ENCODE results near the gene ARHGEF1.

Gene ARHGEF1

GRCh38 chr19:41851456-41851855 is 31.5 kb upstream of the ARHGEF1 start:
- H3K27me3 Mint-ChIP-seq = peaks cover 25% of the 10 kb centered on the region

GRCh38 chr19:41853344-41853743 is 29.6 kb upstream of the ARHGEF1 start:
- no peak overlapping the region for H3K4me3 Mint-ChIP-seq
- H3K4me1 Mint-ChIP-seq = no peaks in the 10 kb centered on the region
- no peaks in the 10 kb centered on the region for H3K9me3 Mint-ChIP-seq
- H3K27me3 Mint-ChIP-seq = peaks cover 25% of the 10 kb centered on the region
- H3K27ac Mint-ChIP-seq (ENCODE audit: low read depth) = no peak overlapping the region
- no peak for DNase-seq (ENCODE audit: low spot score in 2 of 2)
- no peak for ATAC-seq (replicated peaks; ENCODE audit: extremely low read depth, poor library complexity, severe bottlenecking)
- peaks cover 3% of the 10 kb centered on the region for H3K36me3 Mint-ChIP-seq (ENCODE audit: insufficient read depth)

More at GRCh38 chr19:41851456-41851855, 31.5 kb upstream of the ARHGEF1 start:
- ATAC-seq (replicated peaks; ENCODE audit: extremely low read depth, poor library complexity, severe bottlenecking) = no peak
- no peaks in the 10 kb centered on the region for H3K9me3 Mint-ChIP-seq
- peaks cover 1% of the 10 kb centered on the region for H3K36me3 Mint-ChIP-seq (ENCODE audit: insufficient read depth)
- H3K4me3 Mint-ChIP-seq = no peak overlapping the region
- no peak overlapping the region for H3K27ac Mint-ChIP-seq (ENCODE audit: low read depth)
- no peaks in the 10 kb centered on the region for H3K4me1 Mint-ChIP-seq
- DNase-seq (ENCODE audit: low spot score in 2 of 2) = no peak

GRCh38 chr19:41853768-41854167 is 29.2 kb upstream of the ARHGEF1 start:
- Mint-ChIP-seq H3K27me3 (peaks cover 25% of the 10 kb centered on the region), H3K9me3 (no peaks in the 10 kb centered on the region), H3K27ac (ENCODE audit: low read depth) (no peak overlapping the region), H3K4me1 (no peaks in the 10 kb centered on the region), H3K36me3 (ENCODE audit: insufficient read depth) (peaks cover 3% of the 10 kb centered on the region), H3K4me3 (no peak overlapping the region)
- DNase-seq (ENCODE audit: low spot score in 2 of 2) = no peak
- ATAC-seq (replicated peaks; ENCODE audit: extremely low read depth, poor library complexity, severe bottlenecking) = no peak

- peaks cover 7% of the 10 kb centered on the region for H3K27me3 Mint-ChIP-seq
- peak overlapping the region; percentile 81 for H3K4me3 Mint-ChIP-seq
- peaks cover 38% of the 10 kb centered on the region for H3K4me1 Mint-ChIP-seq
- ATAC-seq (replicated peaks; ENCODE audit: extremely low read depth, poor library complexity, severe bottlenecking) (no peak), DNase-seq (ENCODE audit: low spot score in 2 of 2) (no peak)
- H3K36me3 Mint-ChIP-seq (ENCODE audit: insufficient read depth) = peaks cover 39% of the 10 kb centered on the region
- peak overlapping the region; percentile 90 for H3K27ac Mint-ChIP-seq (ENCODE audit: low read depth)
- H3K9me3 Mint-ChIP-seq = no peaks in the 10 kb centered on the region
Observed at GRCh38 chr19:41859213-41859617, 23.8 kb upstream of the ARHGEF1 start.

GRCh38 chr19:41859618-41860418 is 23.2 kb upstream of the ARHGEF1 start, which contains the start of gene RPS19:
TSS of gene RPS19 (plus strand) at chr19:41860255. CDS start at chr19:41860775, 520 bp downstream.
- peak within 1 kb of the TSS; percentile 81 for H3K4me3 Mint-ChIP-seq
- peaks cover 45% of the 10 kb centered on the region for H3K36me3 Mint-ChIP-seq (ENCODE audit: insufficient read depth)
- ATAC-seq (replicated peaks; ENCODE audit: extremely low read depth, poor library complexity, severe bottlenecking) (peak; percentile 84), DNase-seq (ENCODE audit: low spot score in 2 of 2) (peak; percentile 98 to 99)
- H3K27me3 Mint-ChIP-seq = peaks cover 4% of the 10 kb centered on the region
- H3K4me1 Mint-ChIP-seq = peaks cover 42% of the 10 kb centered on the region
- H3K27ac Mint-ChIP-seq (ENCODE audit: low read depth) = peak within 1 kb of the TSS; percentile 90
- H3K9me3 Mint-ChIP-seq = no peaks in the 10 kb centered on the region

- Mint-ChIP-seq H3K27ac (ENCODE audit: low read depth) (peak overlapping the region; percentile 90), H3K4me1 (peaks cover 42% of the 10 kb centered on the region), H3K36me3 (ENCODE audit: insufficient read depth) (peaks cover 49% of the 10 kb centered on the region), H3K27me3 (no peaks in the 10 kb centered on the region), H3K4me3 (peak overlapping the region; percentile 81), H3K9me3 (no peaks in the 10 kb centered on the region)
- ATAC-seq (replicated peaks; ENCODE audit: extremely low read depth, poor library complexity, severe bottlenecking) (no peak), DNase-seq (ENCODE audit: low spot score in 2 of 2) (peak in 1 of 2 donors; percentile 25)
Observed at GRCh38 chr19:41860419-41861115, 22.4 kb upstream of the ARHGEF1 start.

- peaks cover 54% of the 10 kb centered on the region for H3K36me3 Mint-ChIP-seq (ENCODE audit: insufficient read depth)
Observed at GRCh38 chr19:41861116-41861768, 21.7 kb upstream of the ARHGEF1 start.

GRCh38 chr19:41861846-41862245 is 21.1 kb upstream of the ARHGEF1 start:
- peak overlapping the region; percentile 81 for H3K4me3 Mint-ChIP-seq
- H3K9me3 Mint-ChIP-seq = no peaks in the 10 kb centered on the region
- no peaks in the 10 kb centered on the region for H3K27me3 Mint-ChIP-seq
- DNase-seq (ENCODE audit: low spot score in 2 of 2) (no peak), ATAC-seq (replicated peaks; ENCODE audit: extremely low read depth, poor library complexity, severe bottlenecking) (no peak)
- H3K4me1 Mint-ChIP-seq = peaks cover 48% of the 10 kb centered on the region
- peaks cover 57% of the 10 kb centered on the region for H3K36me3 Mint-ChIP-seq (ENCODE audit: insufficient read depth)
- H3K27ac Mint-ChIP-seq (ENCODE audit: low read depth) = peak overlapping the region; percentile 90

More at GRCh38 chr19:41861116-41861768, 21.7 kb upstream of the ARHGEF1 start:
- Mint-ChIP-seq H3K9me3 (no peaks in the 10 kb centered on the region), H3K4me3 (peak overlapping the region; percentile 81), H3K4me1 (peaks cover 45% of the 10 kb centered on the region), H3K27me3 (no peaks in the 10 kb centered on the region), H3K27ac (ENCODE audit: low read depth) (peak overlapping the region; percentile 90)
- no peak for DNase-seq (ENCODE audit: low spot score in 2 of 2)
- ATAC-seq (replicated peaks; ENCODE audit: extremely low read depth, poor library complexity, severe bottlenecking) = no peak

GRCh38 chr19:41862445-41862986 is 20.5 kb upstream of the ARHGEF1 start:
- ATAC-seq (replicated peaks; ENCODE audit: extremely low read depth, poor library complexity, severe bottlenecking) = no peak
- H3K27me3 Mint-ChIP-seq = no peaks in the 10 kb centered on the region
- DNase-seq (ENCODE audit: low spot score in 2 of 2) = no peak
- peak overlapping the region; percentile 90 for H3K27ac Mint-ChIP-seq (ENCODE audit: low read depth)
- no peaks in the 10 kb centered on the region for H3K9me3 Mint-ChIP-seq
- peak overlapping the region; percentile 81 for H3K4me3 Mint-ChIP-seq
- peaks cover 48% of the 10 kb centered on the region for H3K4me1 Mint-ChIP-seq
- H3K36me3 Mint-ChIP-seq (ENCODE audit: insufficient read depth) = peaks cover 59% of the 10 kb centered on the region

- Mint-ChIP-seq H3K4me3 (peak overlapping the region; percentile 81), H3K4me1 (peaks cover 56% of the 10 kb centered on the region), H3K27me3 (no peaks in the 10 kb centered on the region), H3K9me3 (no peaks in the 10 kb centered on the region), H3K27ac (ENCODE audit: low read depth) (peak overlapping the region; percentile 92), H3K36me3 (ENCODE audit: insufficient read depth) (peaks cover 62% of the 10 kb centered on the region)
- ATAC-seq (replicated peaks; ENCODE audit: extremely low read depth, poor library complexity, severe bottlenecking) (no peak), DNase-seq (ENCODE audit: low spot score in 2 of 2) (no peak)
Observed at GRCh38 chr19:41863209-41863931, 19.6 kb upstream of the ARHGEF1 start.

- ATAC-seq (replicated peaks; ENCODE audit: extremely low read depth, poor library complexity, severe bottlenecking) (no peak), DNase-seq (ENCODE audit: low spot score in 2 of 2) (no peak)
- Mint-ChIP-seq H3K36me3 (ENCODE audit: insufficient read depth) (peaks cover 62% of the 10 kb centered on the region), H3K4me3 (peak overlapping the region; percentile 29), H3K27me3 (no peaks in the 10 kb centered on the region), H3K4me1 (peaks cover 64% of the 10 kb centered on the region), H3K27ac (ENCODE audit: low read depth) (no peak overlapping the region), H3K9me3 (no peaks in the 10 kb centered on the region)
Observed at GRCh38 chr19:41864374-41864773, 18.6 kb upstream of the ARHGEF1 start.

GRCh38 chr19:41866284-41866683 is 16.7 kb upstream of the ARHGEF1 start:
- peak overlapping the region; percentile 62 for H3K27ac Mint-ChIP-seq (ENCODE audit: low read depth)
- H3K27me3 Mint-ChIP-seq = no peaks in the 10 kb centered on the region
- ATAC-seq (replicated peaks; ENCODE audit: extremely low read depth, poor library complexity, severe bottlenecking) (no peak), DNase-seq (ENCODE audit: low spot score in 2 of 2) (no peak)
- H3K4me1 Mint-ChIP-seq = peaks cover 68% of the 10 kb centered on the region
- no peak overlapping the region for H3K4me3 Mint-ChIP-seq
- no peaks in the 10 kb centered on the region for H3K9me3 Mint-ChIP-seq
- peaks cover 61% of the 10 kb centered on the region for H3K36me3 Mint-ChIP-seq (ENCODE audit: insufficient read depth)
